ENCODE results near the gene KCNK3. TPM values are rescaled to one million over a fixed set of nuclear protein-coding genes. Genes with fewer than 3 reads are reported as not detected.

KCNK3 gene
- total RNA-seq, 1 experiment from 2014 or later, result not detected

DNA sequence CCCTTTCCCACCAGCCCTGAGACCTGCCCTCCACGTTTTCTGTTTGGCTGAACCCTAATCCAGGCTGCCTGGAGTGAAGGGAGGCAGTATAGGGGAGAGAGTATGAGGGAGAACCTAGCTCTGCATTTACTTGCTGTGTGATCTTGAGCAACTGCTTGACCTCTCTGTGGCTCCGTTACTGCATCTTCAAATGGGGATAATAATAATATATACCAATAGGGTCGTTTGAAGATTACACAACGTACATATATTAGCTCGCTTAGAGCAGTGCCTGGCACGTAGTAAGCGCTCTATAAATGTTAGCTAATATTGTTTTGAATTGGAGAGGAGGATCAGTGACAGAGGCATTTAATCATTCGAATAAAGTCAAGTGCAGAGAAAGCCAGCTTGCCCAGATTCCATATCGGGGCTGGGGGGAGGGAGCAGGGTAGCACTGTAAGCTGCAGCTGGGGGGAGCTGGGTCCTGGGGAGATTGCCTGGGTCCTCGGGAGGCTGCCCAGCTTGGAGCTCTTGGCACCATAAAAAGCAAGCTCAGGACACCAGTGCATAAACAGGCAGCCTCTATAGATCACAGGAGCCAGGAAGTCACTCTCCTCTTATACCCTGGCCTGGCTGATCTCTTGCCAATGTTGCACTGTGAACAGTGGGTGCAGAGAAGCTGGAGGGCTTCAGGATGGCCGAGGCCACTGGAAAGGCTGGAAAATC is 19.1 kb downstream of the KCNK3 start:
- DNase-seq (ENCODE audit: low read depth), result no peak

DNA sequence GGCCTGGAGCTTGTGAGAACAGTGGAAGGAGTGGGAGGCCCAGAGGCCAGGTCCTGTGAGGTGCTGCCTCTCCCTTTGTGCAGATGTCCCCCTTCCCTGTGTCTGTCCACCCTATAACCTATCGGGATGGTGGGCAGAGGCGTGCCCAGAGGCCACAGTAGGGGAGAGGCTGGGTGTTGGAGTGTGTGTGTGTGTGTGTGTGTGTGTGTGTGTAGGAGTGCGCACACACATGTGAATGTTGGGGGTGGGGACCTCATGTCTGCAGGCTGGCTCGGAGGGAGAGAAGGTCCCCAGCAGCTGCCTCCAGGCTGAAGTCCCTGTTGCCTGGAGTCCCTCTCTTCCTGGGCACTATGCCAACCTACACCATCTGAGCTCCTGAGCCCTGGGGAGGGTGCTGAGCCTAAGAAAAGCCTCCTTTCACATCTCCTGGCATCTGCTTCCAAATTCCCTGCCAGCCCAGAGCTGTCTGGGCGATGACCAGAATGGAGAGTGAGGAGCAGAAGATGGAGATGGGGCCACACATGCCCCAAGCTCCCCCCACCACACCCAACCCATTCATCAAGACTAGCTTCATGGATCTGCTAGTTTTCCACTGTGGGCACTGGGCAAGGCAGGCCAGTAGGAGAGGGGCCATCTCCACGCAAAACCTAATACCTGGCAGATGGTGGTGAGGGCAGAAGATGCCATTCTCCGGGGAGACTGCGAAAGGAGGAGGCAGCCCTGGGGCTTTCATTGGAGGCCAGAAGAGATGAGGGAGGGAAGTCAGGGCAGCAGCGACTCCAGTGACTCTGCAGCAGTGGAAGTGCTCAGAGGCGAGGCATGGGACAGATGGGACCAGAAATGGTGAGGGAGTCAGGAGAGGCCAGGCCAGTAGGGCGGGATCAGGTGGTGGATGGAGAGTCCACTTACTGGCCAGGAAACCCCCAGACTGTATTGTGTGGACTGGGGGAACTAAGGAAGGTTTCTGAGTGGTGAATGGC is 20.3 kb downstream of the KCNK3 start:
- no peak for DNase-seq (ENCODE audit: low read depth)

DNA sequence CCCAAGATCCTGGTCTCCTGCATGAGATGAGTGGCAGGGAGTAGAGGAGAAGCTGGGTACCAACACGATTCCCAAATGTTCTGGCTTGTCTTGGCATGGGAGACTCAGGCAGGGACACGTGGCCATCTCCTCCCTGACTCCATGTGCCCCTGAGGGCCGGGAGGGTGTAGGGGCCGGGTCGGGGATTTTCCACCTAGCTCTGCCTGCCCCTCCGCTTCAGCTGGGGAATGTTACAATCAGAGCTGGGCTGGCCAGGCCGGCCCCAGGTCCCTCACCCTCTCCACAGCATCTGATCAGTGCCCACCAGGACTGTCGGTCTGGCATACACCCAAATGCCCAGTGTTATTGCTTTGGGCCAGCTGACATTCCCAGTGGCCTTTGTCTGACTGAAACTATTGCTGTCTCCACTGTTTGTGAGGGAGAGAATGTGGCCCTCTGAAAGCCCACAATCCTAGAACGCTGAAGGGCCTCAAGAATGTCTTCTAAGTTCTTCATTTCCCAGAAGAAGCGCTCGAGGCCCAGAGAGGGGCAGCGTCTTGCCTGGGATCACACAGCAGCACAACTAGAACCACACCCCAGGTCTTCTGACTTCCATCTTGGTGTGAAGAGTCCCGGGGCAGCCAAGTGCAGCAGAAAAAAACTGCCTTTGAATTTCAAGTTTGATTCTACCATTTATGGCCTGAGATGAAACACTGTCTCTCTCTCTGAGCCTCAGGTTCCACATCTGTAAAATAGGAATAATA is 23.2 kb downstream of the KCNK3 start:
- DNase-seq (ENCODE audit: low read depth), result no peak

DNA sequence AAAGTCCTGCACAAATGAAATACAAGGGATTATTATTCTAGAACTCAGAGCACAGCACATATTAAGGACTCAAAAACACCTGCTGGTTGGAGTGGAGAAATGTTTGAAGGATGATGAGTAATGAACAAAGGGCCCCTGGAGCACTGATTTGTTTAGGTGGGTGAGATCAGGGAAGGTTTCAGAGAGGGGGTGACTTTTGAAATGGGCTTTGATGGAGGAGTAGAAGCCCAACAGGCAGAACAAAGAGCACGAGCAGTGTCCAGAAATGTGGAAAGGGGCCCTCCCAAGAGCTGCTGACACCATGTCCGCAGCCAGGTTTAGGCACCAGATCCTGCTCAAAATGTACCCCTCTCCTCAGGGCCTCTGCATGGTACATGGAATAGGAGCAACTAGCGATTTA is 23.8 kb downstream of the KCNK3 start:
- no peak for DNase-seq (ENCODE audit: low read depth)

DNA sequence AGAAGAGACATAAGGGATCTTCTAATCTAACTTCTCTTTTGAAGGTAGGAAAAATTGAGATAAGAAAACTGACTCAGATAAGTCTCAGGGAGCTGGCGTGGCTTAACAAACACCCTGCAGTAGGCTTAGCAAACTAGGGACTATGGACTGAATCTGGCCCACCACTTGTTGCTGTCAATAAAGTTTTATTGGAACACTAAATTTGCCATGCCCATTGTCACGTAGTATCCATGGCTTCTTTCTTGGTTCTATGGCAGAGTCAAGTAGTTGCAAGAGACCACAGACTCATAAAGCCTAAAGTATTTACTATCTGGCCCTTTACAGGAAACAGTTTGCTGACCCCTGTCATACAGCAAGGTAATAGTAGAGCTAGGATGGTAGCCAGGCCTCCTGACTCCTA is 24.2 kb downstream of the KCNK3 start:
- DNase-seq (ENCODE audit: low read depth), result no peak

DNA sequence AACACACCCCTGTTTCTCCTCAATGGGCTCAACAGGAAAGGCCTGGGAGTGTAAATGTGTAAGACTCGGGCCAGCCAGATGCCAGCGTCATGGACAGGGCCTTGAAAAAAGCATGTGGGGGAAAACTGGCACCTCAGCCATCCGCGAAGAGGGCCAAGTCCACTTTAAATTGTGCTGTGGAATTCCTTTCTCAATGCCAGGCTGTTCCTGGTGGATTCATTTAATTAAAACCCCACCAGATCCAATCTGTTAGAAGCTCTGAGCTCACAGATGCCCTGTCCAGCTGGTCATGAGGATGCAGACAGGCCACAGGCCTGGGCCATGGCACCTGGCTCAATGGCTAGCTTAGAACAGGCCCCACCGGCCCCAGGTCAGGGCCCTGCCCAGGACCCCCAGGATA is 24.8 kb downstream of the KCNK3 start:
- no peak for DNase-seq (ENCODE audit: low read depth)

DNA sequence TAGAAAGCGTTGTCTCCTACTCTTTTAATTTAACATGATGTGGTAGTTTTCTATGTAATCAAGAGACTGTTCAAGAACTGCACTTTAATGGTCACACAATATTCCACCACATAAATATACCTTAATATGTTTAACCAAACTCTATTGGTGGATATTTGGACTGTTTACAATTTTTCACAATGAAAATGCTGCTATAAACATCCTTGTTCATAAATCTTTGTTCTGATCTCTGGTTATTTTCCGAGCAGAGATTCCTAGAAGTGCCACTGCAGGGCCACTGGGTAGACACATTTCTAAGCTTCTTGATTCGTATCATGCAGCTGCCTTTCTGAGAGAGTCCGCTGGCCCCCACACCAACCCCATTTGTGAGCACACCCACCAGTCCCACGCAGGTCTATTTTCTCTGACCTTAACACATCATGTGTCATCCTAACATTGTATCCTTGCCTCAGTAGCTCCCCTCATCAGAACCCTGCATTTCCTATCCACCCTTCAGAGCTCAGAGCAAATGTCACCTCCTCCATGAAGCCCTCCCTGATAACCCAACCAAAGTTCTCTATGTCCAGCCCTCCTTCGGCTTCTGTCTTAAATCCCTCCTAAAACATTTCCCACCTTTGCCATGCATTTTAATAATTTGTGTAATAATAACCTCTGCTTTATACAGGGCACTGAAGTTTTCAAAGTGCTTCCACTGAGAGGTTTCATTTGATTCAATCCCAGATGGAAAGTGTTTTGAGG is 26.6 kb downstream of the KCNK3 start:
- no peak for DNase-seq (ENCODE audit: low read depth)

DNA sequence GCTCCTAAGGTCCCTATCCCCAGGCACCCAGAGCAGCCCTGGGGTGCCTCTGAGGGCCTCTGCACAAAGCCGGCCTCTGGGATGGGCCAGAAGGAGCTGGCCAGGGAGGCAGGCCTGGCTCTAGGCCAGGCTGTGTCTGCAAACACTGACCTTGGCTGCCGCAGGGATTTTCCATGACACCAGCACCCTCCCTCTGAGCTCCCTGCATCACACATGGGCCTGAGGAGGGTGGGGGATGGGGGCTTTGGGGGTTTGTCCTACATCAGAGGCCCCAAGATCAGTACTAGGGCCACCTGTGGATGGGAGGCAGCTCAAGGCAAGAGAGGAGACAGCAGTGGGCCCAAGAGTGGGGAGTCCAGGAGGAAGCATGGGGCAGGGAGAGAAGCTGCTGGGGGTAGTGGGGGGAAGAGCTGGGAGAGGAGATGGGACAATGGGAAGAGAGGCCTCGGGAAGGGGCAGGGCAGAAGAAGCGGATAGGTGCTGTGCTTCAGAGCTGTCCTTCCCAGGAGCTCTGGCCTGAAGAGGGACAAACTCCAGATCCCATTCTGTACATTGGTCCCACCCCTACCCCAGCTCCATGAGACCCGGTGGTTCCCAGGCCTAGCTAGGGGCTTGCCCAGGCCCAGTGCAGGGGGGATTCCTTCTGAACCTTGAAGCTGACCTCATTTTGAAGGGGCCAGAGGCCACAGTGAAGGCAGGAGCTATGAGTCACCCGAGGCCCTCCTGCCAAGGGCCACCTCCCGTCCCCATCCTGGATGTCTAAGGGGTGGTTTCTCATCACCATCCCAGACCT is 28.0 kb downstream of the KCNK3 start:
- no peak for DNase-seq (ENCODE audit: low read depth)

DNA sequence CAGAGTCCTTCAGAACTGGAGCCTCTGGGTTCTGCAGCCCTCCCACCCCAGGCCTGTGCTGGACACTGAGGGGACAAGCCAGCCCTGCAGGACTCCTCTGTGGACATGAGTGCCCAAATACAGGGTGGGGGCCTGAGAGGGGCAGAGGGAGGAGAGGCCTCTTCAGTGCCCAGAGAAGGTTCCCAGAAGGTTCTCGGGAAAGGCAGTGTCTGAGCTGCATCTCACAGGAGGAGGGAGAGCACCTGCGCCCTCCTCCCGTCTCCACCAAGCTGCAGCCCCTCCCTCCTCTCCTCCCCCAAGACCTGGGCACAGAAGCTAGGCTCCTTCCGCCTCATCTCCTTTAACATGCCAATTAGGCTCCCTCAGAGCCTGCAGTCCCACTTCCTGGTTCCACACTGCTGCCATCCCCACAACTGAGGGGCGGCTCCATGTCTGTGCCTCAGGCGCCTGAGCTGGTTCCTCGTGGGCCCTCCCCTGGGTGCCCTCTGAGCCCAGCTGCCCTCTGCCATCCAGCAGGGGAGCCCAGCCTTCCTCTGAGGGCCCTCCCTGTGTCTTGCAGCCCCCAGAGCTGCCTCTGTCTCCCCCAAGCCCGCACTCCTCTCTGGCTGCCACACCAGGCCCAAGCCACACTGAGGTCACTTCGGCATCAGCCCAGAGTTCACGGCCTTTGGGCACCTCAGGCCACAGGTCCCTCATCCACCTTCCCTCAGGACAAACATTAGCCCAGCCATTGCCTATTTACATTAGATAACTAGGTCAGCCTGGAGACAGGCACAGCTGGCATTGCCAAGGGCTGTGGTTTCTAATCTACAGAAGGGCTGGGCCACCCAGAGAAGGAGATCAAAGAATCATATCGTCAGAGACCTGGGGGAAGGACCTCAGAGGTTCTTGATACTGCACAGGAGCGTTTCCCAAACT is 28.9 kb downstream of the KCNK3 start:
- no peak for DNase-seq (ENCODE audit: low read depth)

DNA sequence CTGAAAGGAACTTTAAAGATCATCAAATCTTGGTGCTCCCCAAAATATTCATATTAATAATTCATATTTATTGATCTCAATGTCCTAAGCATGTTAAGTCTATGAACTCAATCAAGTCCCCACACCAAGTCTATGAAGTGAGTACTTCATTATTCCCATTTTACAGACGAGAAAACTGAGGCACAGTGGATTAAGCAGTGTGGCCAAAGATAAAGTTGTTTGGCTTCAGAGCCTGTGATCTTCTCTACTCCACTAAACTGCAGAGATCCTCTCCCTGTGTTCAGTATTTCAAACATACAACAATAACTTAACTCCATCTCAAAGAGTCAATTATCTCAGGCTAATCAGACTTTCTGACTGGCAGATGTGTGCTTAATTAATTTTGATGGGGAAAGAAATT is 29.8 kb downstream of the KCNK3 start:
- DNase-seq (ENCODE audit: low read depth), result no peak

DNA sequence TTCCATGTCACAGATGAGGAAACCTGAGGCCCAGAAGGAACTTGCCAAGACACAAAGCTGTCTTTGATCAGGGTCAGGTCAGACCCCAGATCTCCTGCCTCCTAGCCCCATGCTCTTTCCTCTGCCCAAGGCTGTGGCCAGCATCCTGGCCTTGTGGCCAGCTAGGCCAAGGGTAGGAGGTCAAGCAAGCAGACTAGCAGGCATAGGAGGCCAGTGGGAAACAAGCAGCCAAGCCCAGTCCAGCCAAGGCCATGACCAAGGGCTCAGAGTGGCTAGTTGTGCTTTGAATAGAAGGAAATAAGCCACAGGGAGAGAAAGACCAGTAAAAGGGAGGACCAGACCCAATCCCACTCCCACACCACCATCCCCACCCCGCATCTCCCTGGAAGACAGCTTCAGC is 30.4 kb downstream of the KCNK3 start:
- DNase-seq (ENCODE audit: low read depth), result no peak

DNA sequence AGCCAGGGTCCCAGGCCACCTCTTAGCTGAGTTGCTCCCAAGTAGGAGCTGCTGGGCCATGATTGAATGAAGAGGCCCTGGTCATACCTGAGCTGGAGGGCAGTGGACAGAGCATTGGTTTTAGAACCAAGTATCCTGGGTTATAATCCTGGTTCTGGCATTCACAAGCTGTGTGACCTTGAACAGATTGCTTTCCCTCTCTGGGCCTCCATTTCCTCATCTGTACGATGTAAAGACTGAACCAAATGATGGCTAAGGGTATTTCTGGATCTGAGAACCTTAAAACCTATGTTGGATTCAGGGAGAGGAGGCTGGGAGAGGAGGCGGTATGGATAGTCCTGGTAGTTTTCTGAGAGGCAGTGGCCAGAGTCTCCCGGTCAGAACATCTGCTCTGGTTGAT is 31.0 kb downstream of the KCNK3 start:
- DNase-seq (ENCODE audit: low read depth), result no peak

DNA sequence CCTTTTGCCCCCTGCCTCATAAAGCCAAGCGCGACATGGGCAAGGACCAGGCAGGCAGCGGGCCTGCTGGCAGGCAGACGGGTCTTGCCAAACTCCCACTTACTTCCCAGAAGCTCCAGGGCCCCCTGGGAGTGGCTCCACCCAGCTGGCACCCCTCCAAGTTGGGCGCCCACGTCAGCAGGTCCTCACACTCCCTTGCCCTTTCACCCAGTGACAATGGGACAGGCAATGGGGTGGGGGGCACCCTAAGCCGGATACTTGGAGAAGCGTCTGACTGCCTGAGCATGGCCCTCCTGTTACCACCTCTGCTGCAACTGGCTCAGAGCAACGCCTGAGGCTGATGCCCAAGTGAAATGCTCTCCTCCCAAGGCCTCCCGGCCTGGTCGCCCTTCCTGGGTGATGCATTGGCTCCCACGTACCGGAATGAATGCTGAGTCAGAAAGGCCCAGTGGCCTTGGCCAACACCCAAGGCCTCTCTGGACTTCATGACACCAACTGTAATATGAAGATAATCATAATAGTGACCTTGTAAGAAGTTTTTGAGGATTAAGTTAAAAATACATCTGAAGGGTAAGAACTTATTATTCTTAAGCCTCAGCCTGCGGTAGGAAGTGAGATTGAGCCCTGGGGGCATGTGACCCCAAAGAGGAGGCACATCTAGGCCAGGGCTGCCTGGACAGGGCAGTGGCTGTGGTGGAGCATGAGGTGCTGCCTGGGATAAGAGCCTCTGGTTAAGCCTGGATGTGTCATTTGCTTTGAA is 31.6 kb downstream of the KCNK3 start:
- peak; percentile 73 for DNase-seq (ENCODE audit: low read depth)

DNA sequence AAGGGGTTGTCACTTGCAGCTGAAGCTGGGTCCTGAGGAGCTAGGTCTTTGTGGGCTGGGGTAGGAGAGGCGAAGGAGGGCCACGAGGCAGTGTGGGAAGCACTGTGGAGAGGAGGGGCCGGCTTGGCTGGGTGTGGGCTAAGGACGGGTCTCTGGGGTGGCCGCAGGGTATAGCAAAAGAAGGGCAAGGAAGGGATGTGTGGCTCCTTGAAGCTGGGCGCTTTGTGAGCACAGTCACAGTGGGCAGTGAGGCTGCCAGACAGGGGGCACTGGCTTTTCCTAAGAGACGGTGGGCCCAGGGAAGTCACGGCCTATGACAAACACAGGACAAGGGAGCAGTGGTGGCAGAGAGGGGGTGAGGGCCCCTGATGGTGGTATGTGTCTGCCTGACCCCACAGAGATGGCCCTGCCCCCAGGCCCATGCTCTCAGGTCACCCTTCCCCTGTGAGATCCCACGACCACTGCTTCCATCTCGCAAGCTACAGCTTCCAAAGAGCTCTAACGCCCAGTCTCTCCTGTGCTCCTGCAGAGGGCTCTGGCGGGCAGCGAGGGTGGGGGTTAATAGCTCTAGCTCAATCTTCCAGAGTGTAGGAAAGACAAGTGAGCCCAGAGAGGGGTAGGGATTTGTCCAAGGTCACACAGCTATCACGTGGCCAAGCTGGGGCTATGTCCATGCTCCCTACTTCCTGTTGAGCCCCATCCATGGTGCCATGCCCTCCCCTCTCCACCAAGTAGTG is 32.4 kb downstream of the KCNK3 start:
- no peak for DNase-seq (ENCODE audit: low read depth)

DNA sequence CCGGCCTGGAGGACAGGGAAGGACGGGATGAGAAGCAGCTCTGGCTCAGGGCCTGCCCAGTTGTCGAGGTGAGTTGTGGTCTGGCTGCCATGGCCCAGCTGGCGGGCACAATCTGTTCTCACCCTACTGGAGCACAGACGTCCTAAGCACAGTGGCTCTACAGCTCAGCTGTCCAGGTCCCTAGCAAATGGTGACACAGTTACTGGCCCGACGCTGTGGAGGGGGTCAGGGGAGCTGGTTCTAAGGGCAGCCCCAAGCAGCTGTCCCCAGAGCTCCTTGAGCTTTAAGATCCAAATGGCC is 32.9 kb downstream of the KCNK3 start:
- DNase-seq (ENCODE audit: low read depth), result peak; percentile 29

DNA sequence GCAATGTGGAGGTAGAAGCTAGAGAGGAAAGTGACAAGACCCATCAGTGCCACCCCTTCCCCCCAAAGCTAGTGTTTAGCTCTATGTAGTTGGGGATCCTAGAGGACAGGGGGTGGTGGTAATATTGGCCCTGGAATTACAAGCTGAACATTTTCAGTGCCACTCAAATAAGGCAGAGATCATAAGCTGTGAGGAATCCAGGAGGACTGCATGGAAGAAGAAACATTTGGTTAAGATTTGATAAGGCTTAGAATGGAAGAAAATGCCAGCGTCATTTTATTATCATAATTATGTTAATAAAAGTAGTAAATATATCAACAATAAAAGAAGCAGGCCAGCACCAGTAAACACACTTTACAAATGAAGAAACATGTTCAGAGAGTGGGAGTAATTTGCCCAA is 33.7 kb downstream of the KCNK3 start:
- no peak for DNase-seq (ENCODE audit: low read depth)

DNA sequence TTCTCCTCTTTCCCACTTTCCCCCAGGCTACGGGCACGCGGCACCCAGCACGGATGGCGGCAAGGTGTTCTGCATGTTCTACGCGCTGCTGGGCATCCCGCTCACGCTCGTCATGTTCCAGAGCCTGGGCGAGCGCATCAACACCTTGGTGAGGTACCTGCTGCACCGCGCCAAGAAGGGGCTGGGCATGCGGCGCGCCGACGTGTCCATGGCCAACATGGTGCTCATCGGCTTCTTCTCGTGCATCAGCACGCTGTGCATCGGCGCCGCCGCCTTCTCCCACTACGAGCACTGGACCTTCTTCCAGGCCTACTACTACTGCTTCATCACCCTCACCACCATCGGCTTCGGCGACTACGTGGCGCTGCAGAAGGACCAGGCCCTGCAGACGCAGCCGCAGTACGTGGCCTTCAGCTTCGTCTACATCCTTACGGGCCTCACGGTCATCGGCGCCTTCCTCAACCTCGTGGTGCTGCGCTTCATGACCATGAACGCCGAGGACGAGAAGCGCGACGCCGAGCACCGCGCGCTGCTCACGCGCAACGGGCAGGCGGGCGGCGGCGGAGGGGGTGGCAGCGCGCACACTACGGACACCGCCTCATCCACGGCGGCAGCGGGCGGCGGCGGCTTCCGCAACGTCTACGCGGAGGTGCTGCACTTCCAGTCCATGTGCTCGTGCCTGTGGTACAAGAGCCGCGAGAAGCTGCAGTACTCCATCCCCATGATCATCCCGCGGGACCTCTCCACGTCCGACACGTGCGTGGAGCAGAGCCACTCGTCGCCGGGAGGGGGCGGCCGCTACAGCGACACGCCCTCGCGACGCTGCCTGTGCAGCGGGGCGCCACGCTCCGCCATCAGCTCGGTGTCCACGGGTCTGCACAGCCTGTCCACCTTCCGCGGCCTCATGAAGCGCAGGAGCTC is 35.4 kb downstream of the KCNK3 start:
- no peak for DNase-seq (ENCODE audit: low read depth)
